T-helper 1 cell treated with Interleukin-12 subunit alpha and Interleukin-12 subunit beta and Interleukin-4 antibody, amounts not matched to agents 30 μg/mL and 1 μg/mL, for 36 hours (primary cell): ENCODE data around the gene INCENP.

Experiments used
- H3K27ac Mint-ChIP-seq: one replicate; pipeline ENCODE4 v1.8.0; 2021; ENCODE audit warnings: mild to moderate bottlenecking, mixed read lengths
- H3K27me3 Mint-ChIP-seq: one replicate; pipeline ENCODE4 v1.8.0; 2021; ENCODE audit warnings: low read depth, mixed read lengths
- H3K36me3 Mint-ChIP-seq: one replicate; pipeline ENCODE4 v1.8.0; 2021; ENCODE audit warnings: low read depth, mixed read lengths
- H3K4me1 Mint-ChIP-seq: one replicate; pipeline ENCODE4 v1.8.0; 2021; ENCODE audit warnings: low read depth, mixed read lengths
- H3K4me3 Mint-ChIP-seq: one replicate; pipeline ENCODE4 v1.8.0; 2021; ENCODE audit warnings: mild to moderate bottlenecking, moderate library complexity, mixed read lengths
- H3K9me3 Mint-ChIP-seq: one replicate; pipeline ENCODE4 v1.8.0; 2021; ENCODE audit warnings: mixed read lengths

Gene INCENP

GRCh38 chr11:62108971-62109404 is 14.8 kb upstream of the INCENP start:
- H3K9me3 Mint-ChIP-seq: peaks cover 9% of the 10 kb centered on the region

GRCh38 chr11:62115085-62115694 is 8.6 kb upstream of the INCENP start:
- Mint-ChIP-seq H3K36me3 (no peaks in the 10 kb centered on the region), H3K4me3 (no peak overlapping the region), H3K4me1 (peaks cover 2% of the 10 kb centered on the region), H3K9me3 (peaks cover 10% of the 10 kb centered on the region), H3K27ac (no peak overlapping the region), H3K27me3 (peaks cover 20% of the 10 kb centered on the region)

More at GRCh38 chr11:62108971-62109404, 14.8 kb upstream of the INCENP start:
- no peaks in the 10 kb centered on the region for H3K36me3 Mint-ChIP-seq
- H3K4me1 Mint-ChIP-seq: peaks cover 14% of the 10 kb centered on the region
- H3K4me3 Mint-ChIP-seq: no peak overlapping the region
- H3K27me3 Mint-ChIP-seq: peaks cover 3% of the 10 kb centered on the region
- no peak overlapping the region for H3K27ac Mint-ChIP-seq

DNA sequence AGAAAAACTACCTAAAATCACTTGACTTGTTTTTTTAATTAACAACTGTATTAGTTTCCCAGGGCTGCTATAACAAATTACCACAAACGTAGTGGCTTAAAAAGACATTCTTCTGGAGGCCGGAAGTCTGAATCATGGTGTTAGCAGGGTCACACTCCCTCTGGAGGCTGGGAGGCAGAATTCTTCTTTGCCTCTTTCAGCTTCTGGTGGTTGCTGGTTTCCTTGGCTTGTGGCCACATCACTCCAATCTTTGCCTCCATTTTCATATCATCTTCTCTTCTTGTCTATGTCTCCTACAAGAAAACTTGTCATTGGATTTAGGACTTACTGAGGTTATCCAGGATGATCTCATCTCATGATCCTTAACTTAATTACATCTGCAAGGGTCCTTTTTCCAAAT is 7.4 kb upstream of the INCENP start:
- peaks cover 17% of the 10 kb centered on the region for H3K27me3 Mint-ChIP-seq
- H3K27ac Mint-ChIP-seq: no peak overlapping the region
- peaks cover 10% of the 10 kb centered on the region for H3K9me3 Mint-ChIP-seq
- H3K4me3 Mint-ChIP-seq: no peak overlapping the region
- peaks cover 2% of the 10 kb centered on the region for H3K4me1 Mint-ChIP-seq
- no peaks in the 10 kb centered on the region for H3K36me3 Mint-ChIP-seq

GRCh38 chr11:62119569-62119968 is 4.2 kb upstream of the INCENP start:
- Mint-ChIP-seq H3K4me1 (peaks cover 5% of the 10 kb centered on the region), H3K27me3 (peaks cover 17% of the 10 kb centered on the region), H3K27ac (no peak overlapping the region), H3K4me3 (no peak overlapping the region), H3K9me3 (peaks cover 10% of the 10 kb centered on the region), H3K36me3 (no peaks in the 10 kb centered on the region)

GRCh38 chr11:62120001-62120400 is 3.8 kb upstream of the INCENP start:
- H3K4me1 Mint-ChIP-seq: peaks cover 9% of the 10 kb centered on the region
- peaks cover 10% of the 10 kb centered on the region for H3K9me3 Mint-ChIP-seq

DNA sequence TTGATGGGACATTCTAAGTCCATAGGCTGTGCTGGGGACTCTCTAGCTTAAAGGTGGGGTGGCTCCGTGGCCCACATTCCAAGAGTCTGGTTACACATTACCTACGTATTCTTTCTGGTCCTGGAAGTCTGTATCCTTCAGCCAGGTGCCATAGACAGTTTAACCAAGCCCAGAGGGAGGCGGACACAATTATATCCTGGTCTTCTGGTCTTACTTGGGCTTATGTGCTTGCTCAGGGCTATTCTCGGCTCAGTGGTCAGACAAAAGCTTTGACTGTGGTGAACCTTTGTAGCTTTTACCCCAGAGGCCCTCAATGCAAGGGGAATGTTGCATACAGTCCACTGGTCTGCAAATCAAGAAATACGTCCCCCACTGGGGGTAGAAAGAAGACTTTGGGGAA is 3.4 kb upstream of the INCENP start:
- H3K4me1 Mint-ChIP-seq: peaks cover 14% of the 10 kb centered on the region
- no peak overlapping the region for H3K4me3 Mint-ChIP-seq
- peaks cover 10% of the 10 kb centered on the region for H3K9me3 Mint-ChIP-seq
- peaks cover 17% of the 10 kb centered on the region for H3K27me3 Mint-ChIP-seq
- H3K36me3 Mint-ChIP-seq: peaks cover 1% of the 10 kb centered on the region
- no peak overlapping the region for H3K27ac Mint-ChIP-seq

More at GRCh38 chr11:62120001-62120400, 3.8 kb upstream of the INCENP start:
- H3K4me3 Mint-ChIP-seq: no peak overlapping the region
- no peak overlapping the region for H3K27ac Mint-ChIP-seq
- peaks cover 1% of the 10 kb centered on the region for H3K36me3 Mint-ChIP-seq
- peaks cover 17% of the 10 kb centered on the region for H3K27me3 Mint-ChIP-seq

DNA sequence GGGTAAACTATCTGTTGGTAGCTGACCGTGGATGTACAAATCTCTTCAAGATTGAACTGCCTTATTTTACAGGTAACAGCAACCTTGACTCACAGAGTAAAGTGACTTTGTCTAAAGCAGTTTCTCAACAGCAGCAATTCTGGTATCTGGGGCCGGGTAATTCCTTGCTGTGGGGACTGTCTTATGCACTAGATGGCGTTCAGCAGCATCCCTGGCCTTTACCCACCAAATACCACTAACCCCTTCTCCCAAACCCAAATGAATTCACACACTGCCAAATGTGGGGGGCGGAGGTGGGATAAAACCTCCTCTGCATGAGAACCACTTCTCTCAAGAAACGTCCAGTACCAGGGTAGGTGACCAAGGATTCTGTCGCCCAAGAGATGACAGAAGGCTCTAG is 1.7 kb upstream of the INCENP start:
- peaks cover 1% of the 10 kb centered on the region for H3K36me3 Mint-ChIP-seq

GRCh38 chr11:62124186-62125113 is 639 bp downstream of the INCENP start:
- H3K36me3 Mint-ChIP-seq: peaks cover 11% of the 10 kb centered on the region
- peak overlapping the region; percentile 93 for H3K27ac Mint-ChIP-seq
- H3K27me3 Mint-ChIP-seq: peaks cover 4% of the 10 kb centered on the region

More for the DNA sequence above, 1.7 kb upstream of the INCENP start:
- Mint-ChIP-seq H3K4me1 (peaks cover 26% of the 10 kb centered on the region), H3K27me3 (peaks cover 6% of the 10 kb centered on the region), H3K9me3 (no peaks in the 10 kb centered on the region), H3K4me3 (no peak overlapping the region), H3K27ac (no peak overlapping the region)

DNA sequence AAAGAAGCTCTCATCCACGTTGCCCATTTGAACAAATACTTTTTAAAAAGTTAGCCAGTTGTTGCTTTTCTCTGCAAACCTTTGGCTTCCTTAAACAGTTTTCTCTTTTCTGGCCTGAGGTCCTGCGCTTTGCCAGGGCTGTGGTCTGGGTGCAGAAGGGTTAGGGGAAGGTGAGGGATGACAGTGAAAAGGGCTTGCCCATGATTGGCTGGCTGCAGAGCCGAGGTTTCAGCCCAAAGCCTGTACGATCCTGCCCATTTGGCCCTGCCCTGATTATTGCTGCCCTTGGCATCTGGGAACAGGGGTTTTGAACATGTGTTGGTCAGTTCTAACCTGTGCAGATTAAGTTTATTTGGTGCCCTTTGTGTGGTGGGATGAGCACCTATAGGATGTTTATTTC is 1.5 kb downstream of the INCENP start:
- Mint-ChIP-seq H3K36me3 (peaks cover 11% of the 10 kb centered on the region), H3K9me3 (no peaks in the 10 kb centered on the region), H3K27me3 (no peaks in the 10 kb centered on the region), H3K27ac (peak overlapping the region; percentile 93), H3K4me3 (peak overlapping the region; percentile 96), H3K4me1 (peaks cover 29% of the 10 kb centered on the region)

More at GRCh38 chr11:62124186-62125113, 639 bp downstream of the INCENP start:
- Mint-ChIP-seq H3K4me3 (peak overlapping the region; percentile 96), H3K9me3 (no peaks in the 10 kb centered on the region), H3K4me1 (peaks cover 29% of the 10 kb centered on the region)

DNA sequence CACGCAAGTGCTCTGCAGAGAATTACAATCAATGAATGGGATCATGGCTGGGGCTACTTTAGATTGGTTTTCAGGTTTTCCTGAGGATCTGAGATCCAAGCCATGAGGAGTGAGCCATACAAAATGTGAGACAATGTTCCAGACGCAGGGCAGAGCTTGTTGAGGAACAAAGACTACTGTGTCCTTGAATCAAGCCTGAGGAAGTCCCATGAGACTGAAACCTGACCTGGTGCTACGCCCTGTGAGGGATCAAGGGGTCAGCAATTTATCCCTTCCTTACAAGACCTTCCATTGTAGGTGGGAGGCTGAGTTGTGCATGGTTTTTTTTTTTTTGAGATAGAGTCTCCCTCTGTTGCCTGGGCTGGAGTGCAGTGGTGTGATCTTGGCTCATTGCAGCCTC is 2.1 kb downstream of the INCENP start:
- Mint-ChIP-seq H3K4me1 (peaks cover 29% of the 10 kb centered on the region), H3K36me3 (peaks cover 15% of the 10 kb centered on the region), H3K27me3 (no peaks in the 10 kb centered on the region), H3K27ac (no peak overlapping the region), H3K4me3 (no peak overlapping the region), H3K9me3 (no peaks in the 10 kb centered on the region)

- H3K27ac Mint-ChIP-seq: no peak overlapping the region
- H3K9me3 Mint-ChIP-seq: no peaks in the 10 kb centered on the region
- peaks cover 27% of the 10 kb centered on the region for H3K36me3 Mint-ChIP-seq
- peaks cover 38% of the 10 kb centered on the region for H3K4me1 Mint-ChIP-seq
- H3K27me3 Mint-ChIP-seq: no peaks in the 10 kb centered on the region
- no peak overlapping the region for H3K4me3 Mint-ChIP-seq
Observed at GRCh38 chr11:62127426-62127825, 3.6 kb downstream of the INCENP start.

DNA sequence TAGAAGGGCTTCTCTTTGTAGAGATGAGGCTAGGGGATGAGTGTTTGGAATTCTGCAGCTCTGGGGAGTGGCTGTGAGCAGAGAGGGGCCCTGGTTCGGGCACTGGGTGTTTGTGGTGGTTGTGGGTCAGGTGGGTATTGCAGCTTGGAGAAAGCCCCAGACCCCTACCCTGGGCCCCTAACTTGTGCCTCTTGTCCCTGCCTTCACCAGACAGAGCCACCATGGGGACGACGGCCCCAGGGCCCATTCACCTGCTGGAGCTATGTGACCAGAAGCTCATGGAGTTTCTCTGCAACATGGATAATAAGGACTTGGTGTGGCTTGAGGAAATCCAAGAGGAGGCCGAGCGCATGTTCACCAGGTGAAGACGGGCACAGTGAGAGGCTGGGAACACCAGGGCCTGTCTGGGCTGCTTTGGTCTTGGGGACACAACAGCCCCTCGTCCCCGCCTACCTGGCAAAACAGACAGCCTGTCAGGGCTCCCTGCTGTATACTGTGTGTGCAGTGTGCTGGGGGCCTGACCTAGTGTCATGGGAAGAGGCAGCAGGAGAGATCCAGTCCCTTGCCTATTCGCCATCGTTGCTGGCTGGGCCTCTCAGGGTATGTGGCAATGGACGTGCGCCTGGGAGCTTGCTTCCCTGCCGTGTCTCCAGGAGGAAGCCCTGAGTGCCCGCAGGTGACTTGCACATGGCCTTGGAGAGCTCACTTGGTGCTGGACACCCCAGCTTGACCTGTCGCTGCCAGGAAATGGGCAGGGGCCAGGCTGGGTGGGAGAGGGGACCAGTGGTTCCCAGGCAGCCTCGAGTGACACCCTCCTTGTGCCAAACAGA is 4.3 kb downstream of the INCENP start:
- peaks cover 42% of the 10 kb centered on the region for H3K4me1 Mint-ChIP-seq

DNA sequence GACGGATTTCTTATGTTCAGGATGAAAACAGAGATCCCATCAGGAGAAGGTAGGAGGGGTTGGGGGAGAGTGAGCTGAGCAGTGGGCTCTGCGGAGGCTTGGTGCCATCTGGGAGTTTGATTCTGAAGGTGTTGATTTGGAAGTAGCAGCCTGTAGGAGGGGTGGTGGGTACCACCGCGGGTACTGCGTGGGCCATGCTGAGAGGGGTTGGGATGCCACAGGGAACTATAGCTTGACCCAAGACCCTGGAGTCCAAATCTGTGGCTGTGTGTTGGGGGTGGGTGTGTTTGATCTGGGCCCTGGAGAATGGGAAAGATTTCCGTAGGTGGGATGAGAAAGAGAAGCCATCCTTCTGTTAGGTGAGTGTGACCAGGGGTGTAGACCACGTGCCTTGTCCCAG is 5.0 kb downstream of the INCENP start:
- Mint-ChIP-seq H3K27me3 (no peaks in the 10 kb centered on the region), H3K36me3 (peaks cover 32% of the 10 kb centered on the region), H3K4me1 (peaks cover 40% of the 10 kb centered on the region), H3K9me3 (no peaks in the 10 kb centered on the region), H3K27ac (no peak overlapping the region), H3K4me3 (no peak overlapping the region)

More for the DNA sequence above, 4.3 kb downstream of the INCENP start:
- Mint-ChIP-seq H3K36me3 (peaks cover 32% of the 10 kb centered on the region), H3K27me3 (no peaks in the 10 kb centered on the region), H3K27ac (no peak overlapping the region), H3K9me3 (no peaks in the 10 kb centered on the region), H3K4me3 (no peak overlapping the region)

GRCh38 chr11:62129590-62130282 is 5.9 kb downstream of the INCENP start:
- H3K36me3 Mint-ChIP-seq: peaks cover 34% of the 10 kb centered on the region
- no peaks in the 10 kb centered on the region for H3K9me3 Mint-ChIP-seq
- H3K27me3 Mint-ChIP-seq: no peaks in the 10 kb centered on the region
- no peak overlapping the region for H3K27ac Mint-ChIP-seq
- no peak overlapping the region for H3K4me3 Mint-ChIP-seq
- peaks cover 42% of the 10 kb centered on the region for H3K4me1 Mint-ChIP-seq
